K562 treated with DMSO at 1 percent for 4 hours (cell line): ENCODE data around the gene SPTBN2. TPM values are rescaled to one million over a fixed set of nuclear protein-coding genes. Genes with fewer than 3 reads are reported as not detected.

Experiments
- total RNA-seq: library from RNA; unstranded; fragments of 300-600 nt; gene quantifications from 2 replicates; pipeline ENCODE4 v1.2.3, GENCODE V29; 2022; ENCODE audit not compliant: insufficient read depth

The SPTBN2 gene
- 26.3 and 31.5 TPM in 2 replicates for total RNA-seq

GRCh38 chr11:66728693-66729385 is at the start of gene SPTBN2:
TSS of gene SPTBN2 (minus strand) at chr11:66729216. CDS start at chr11:66721240, 7,976 bp downstream.

GRCh38 chr11:66677599-66678375 is 51.2 kb downstream of the SPTBN2 start, which contains the start of gene RBM4B:
TSS of gene RBM4B (minus strand) at chr11:66677887. CDS start at chr11:66677079, 808 bp downstream.

GRCh38 chr11:66638177-66639065 is 90.6 kb downstream of the SPTBN2 start, which contains the start of gene RBM4:
TSS of gene RBM4 (plus strand) at chr11:66638703. CDS start at chr11:66639712, 1,009 bp downstream.

Other genes with a start within 250 kb of the SPTBN2 start
- 35.2 and 38.6 TPM in 2 replicates for gene DPP3, start 248.8 kb downstream of the SPTBN2 start, total RNA-seq
- 8.4 and 10.2 TPM in 2 replicates for gene BBS1, start 218.6 kb downstream of the SPTBN2 start, total RNA-seq
- gene ZDHHC24, start 183.2 kb downstream of the SPTBN2 start, total RNA-seq = 9.4 and 10.1 TPM in 2 replicates
- gene ACTN3, start 182.3 kb downstream of the SPTBN2 start, total RNA-seq = not detected in 2 replicates
- 18.6 and 19.2 TPM in 2 replicates for gene CTSF, start 160.6 kb downstream of the SPTBN2 start, total RNA-seq
- not detected in 2 replicates for gene CCDC87, start 136.2 kb downstream of the SPTBN2 start, total RNA-seq
- 28.8 and 29.9 TPM in 2 replicates for gene CCS, start 136.0 kb downstream of the SPTBN2 start, total RNA-seq
- gene RBM14, start 112.6 kb downstream of the SPTBN2 start, total RNA-seq = 85.3 and 90.1 TPM in 2 replicates
- gene RBM4, start 90.5 kb downstream of the SPTBN2 start, total RNA-seq = 99.5 and 116 TPM in 2 replicates
- gene RBM4B, start 51.3 kb downstream of the SPTBN2 start, total RNA-seq = 13.2 and 15.2 TPM in 2 replicates
- 35.7 and 44.7 TPM in 2 replicates for gene RCE1, start 114.2 kb upstream of the SPTBN2 start, total RNA-seq
- gene LRFN4, start 127.8 kb upstream of the SPTBN2 start, total RNA-seq = 22.2 and 23.9 TPM in 2 replicates
- gene PC, start 229.2 kb upstream of the SPTBN2 start, total RNA-seq = 15.5 and 33.9 TPM in 2 replicates
- not detected in 2 replicates for gene C11orf86, start 246.1 kb upstream of the SPTBN2 start, total RNA-seq